Superior temporal gyrus (tissue), 1 donor: ENCODE measurements around the gene OSBPL2.
A peak's percentile ranks its signal among the peaks of the same experiment; 100 is the strongest.

Experiments
- DNase-seq: peaks from one replicate; pipeline ENCODE4 v3.0.0-alpha.2; 2016; ENCODE audit errors: extremely low spot score

The OSBPL2 gene

GRCh38 chr20:62300319-62300718 is 62.0 kb downstream of the OSBPL2 start:
- DNase-seq = no peak

- DNase-seq = peak; percentile 39
Measured at GRCh38 chr20:62301111-62301668, 62.9 kb downstream of the OSBPL2 start.

GRCh38 chr20:62301773-62302340 is 63.5 kb downstream of the OSBPL2 start:
- peak; percentile 88 for DNase-seq

- peak; percentile 97 for DNase-seq
Measured at GRCh38 chr20:62302341-62303061, 64.2 kb downstream of the OSBPL2 start, which contains the start of gene ADRM1. Gene ADRM1, plus strand, starts transcription at chr20:62302997. Its CDS starts 572 bp downstream, at chr20:62303569.

GRCh38 chr20:62303062-62303339 is 64.7 kb downstream of the OSBPL2 start:
- DNase-seq = no peak

GRCh38 chr20:62303340-62304226 is 65.3 kb downstream of the OSBPL2 start:
- DNase-seq = no peak

GRCh38 chr20:62304331-62305148 is 66.2 kb downstream of the OSBPL2 start:
- DNase-seq = no peak

GRCh38 chr20:62305149-62305764 is 66.9 kb downstream of the OSBPL2 start:
- no peak for DNase-seq

- no peak for DNase-seq
Measured at GRCh38 chr20:62305765-62306413, 67.6 kb downstream of the OSBPL2 start.

GRCh38 chr20:62306414-62307187 is 68.3 kb downstream of the OSBPL2 start:
- DNase-seq = no peak

- no peak for DNase-seq
Measured at GRCh38 chr20:62307226-62308101, 69.1 kb downstream of the OSBPL2 start.

GRCh38 chr20:62308102-62308822 is 69.9 kb downstream of the OSBPL2 start:
- no peak for DNase-seq

- no peak for DNase-seq
Measured at GRCh38 chr20:62309198-62309944, 71.0 kb downstream of the OSBPL2 start.

- no peak for DNase-seq
Measured at GRCh38 chr20:62309947-62310756, 71.8 kb downstream of the OSBPL2 start.

GRCh38 chr20:62310757-62311121 is 72.4 kb downstream of the OSBPL2 start:
- no peak for DNase-seq

- no peak for DNase-seq
Measured at GRCh38 chr20:62311150-62311549, 72.8 kb downstream of the OSBPL2 start.
